Right lobe of liver (tissue), 4 donors: ENCODE results near the gene CFAP46.

Experiments
- POLR2A ChIP-seq: fragments of 450-650 bp; IDR thresholded peaks from one replicate; pipeline ENCODE4 v1.6.1; 2017; ENCODE audit warnings: antibody characterized with exemption, mild to moderate bottlenecking
- TF ChIP-seq, protein P1 (sequence below), 4 donors: fragments of 200-600 bp in 3 of 4; fragments of 450-650 bp in 1 of 4; IDR thresholded peaks; one replicate each; pipeline versions ENCODE4 v1.5.1 to v1.8.0; 2016 to 2022; ENCODE audit warnings: antibody characterized with exemption in 4 of 4, mild to moderate bottlenecking in 2 of 4
- donor health status: DM: no; HTN: no; CAD: no.
- donor health status: DM: no; HTN: no; CAD: no.
- donor health status: DM: no; HTN: yes; CAD: no.

DNA sequence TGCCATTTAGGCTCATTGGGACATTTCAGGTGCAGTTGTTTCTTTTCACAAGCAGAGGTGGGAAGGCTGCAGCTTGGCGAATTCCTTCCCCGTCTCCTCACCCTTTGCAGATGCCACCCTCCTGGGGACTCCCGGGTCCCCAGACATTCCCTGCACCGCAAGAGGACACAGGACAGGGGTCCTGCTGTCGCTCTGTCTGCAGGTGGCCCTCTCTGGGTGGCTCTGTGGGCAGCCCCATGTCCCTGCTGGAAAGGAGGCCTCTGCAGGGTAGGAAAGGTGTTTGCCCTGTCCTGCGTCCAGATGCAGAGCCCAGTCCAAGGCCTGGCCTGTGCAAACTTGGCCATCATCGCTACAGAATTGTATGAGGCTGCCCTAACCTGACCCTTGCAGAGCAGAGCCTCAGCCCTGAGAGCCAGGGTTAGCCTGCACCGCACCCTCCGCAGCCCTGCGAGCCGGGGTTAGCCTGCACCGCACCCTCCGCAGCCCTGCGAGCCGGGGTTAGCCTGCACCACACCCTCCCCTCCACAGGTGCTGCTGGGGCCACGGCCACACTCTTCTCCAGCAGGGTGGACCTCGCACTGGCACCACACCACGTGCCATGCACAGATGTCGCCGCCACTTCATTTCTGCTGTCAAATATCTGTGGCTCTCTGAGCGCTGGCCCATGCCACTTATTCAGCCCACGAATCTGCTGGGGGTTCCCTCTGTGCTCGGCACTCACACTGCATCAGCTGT lies 61.0 kb downstream of the CFAP46 start:
- TF ChIP-seq, protein P1, sequence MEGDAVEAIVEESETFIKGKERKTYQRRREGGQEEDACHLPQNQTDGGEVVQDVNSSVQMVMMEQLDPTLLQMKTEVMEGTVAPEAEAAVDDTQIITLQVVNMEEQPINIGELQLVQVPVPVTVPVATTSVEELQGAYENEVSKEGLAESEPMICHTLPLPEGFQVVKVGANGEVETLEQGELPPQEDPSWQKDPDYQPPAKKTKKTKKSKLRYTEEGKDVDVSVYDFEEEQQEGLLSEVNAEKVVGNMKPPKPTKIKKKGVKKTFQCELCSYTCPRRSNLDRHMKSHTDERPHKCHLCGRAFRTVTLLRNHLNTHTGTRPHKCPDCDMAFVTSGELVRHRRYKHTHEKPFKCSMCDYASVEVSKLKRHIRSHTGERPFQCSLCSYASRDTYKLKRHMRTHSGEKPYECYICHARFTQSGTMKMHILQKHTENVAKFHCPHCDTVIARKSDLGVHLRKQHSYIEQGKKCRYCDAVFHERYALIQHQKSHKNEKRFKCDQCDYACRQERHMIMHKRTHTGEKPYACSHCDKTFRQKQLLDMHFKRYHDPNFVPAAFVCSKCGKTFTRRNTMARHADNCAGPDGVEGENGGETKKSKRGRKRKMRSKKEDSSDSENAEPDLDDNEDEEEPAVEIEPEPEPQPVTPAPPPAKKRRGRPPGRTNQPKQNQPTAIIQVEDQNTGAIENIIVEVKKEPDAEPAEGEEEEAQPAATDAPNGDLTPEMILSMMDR (IDR thresholded peaks at IDR 0.05) = no peak
- no peak for TF ChIP-seq POLR2A
